SK-MEL-5 (cell line): ENCODE data around the gene HMBS. TPM values are rescaled to one million over a fixed set of nuclear protein-coding genes. Genes with fewer than 3 reads are reported as not detected.
"Not testable (repeated sequence)": the region's sequence is repeated elsewhere in the genome, so short reads cannot be mapped to it uniquely, and the experiment has no call there.

Experiments used
- DNase-seq: peaks from one replicate; pipeline ENCODE4 v3.0.0-alpha.2; 2016; ENCODE audit warnings: low read depth, low spot score
- in situ Hi-C: cut with HindIII; loops from 2 replicates; pipeline ENCODE4 v1.10.0; 2016; ENCODE audit warnings: low sequenced_read_pairs, high pct_unique_total_duplicates, low pct_unique_long_range_greater_than_20kb
- polyA plus RNA-seq, 2 experiments: library from polyadenylated mRNA; depleted of rRNA; stranded (reverse); fragments of >200 nt; gene quantifications; 2 replicates each; pipeline ENCODE4 v1.2.3, GENCODE V29; 2015
- total RNA-seq: library from RNA; depleted of rRNA; stranded (reverse); fragments of >200 nt; shearing (Covaris generic); gene quantifications from 2 replicates; pipeline ENCODE4 v1.2.3, GENCODE V29; 2014; rRNA removed

Gene HMBS
- total RNA-seq = 4.5 and 6.7 TPM in 2 replicates
- 66.3 and 71.3 TPM in 2 replicates for polyA plus RNA-seq (2015; cell fraction: cytosol; rRNA removed)
- 115 and 118 TPM in 2 replicates for polyA plus RNA-seq (2015; cell fraction: nucleus; rRNA removed)

DNA sequence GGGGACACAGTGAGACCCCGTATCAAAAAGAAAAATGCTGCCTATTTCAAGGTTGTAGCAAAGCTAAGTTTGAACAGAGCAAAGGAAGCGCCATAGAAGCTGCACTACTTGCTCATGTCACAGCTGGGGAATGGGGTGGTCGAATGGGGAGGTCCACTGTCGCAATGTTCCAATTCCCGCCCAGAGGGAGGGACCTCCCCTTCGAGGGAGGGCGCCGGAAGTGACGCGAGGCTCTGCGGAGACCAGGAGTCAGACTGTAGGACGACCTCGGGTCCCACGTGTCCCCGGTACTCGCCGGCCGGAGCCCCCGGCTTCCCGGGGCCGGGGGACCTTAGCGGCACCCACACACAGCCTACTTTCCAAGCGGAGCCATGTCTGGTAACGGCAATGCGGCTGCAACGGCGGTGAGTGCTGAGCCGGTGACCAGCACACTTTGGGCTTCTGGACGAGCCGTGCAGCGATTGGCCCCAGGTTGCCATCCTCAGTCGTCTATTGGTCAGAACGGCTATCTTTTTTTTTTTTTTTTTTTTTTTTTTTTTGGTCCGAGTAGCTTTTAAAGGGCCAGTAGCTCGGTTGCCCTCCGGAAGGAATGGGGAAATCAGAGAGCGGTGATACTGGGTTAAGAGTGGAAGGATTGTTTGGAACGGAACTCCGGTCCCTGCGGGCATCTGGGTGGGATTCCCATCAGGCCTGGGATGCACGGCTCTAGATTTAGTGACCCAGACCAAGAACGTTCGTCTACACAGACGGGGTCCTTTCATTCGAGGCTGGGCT is at the start of gene HMBS:
HMBS (plus strand) TSS at position 219 of the 774 bp plus-strand sequence; CDS start at position 372, 153 bp downstream.
- in situ Hi-C loops = no loop called here
- DNase-seq = peak; percentile 90

DNA sequence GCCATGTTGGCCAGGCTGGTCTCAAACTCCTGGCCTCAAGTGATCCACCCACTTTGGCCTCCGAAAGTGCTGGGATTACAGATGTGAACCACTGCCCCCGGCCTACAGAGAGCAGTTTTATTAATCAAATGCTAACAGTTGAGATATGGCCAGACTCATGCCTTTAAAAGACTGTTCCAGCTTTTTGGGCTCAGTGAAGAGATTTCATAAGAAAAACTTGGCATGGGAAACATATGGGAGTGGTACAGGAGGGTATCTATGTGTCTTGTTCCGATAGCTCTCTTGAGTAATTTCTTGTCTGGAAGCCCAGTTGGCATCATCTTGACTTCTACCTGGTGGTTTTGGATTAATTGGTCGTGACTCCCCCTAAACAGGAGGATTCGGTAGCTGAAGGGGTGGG is 45.8 kb upstream of the HMBS start:
- no peak for DNase-seq
- in situ Hi-C loops = no loop called here

DNA sequence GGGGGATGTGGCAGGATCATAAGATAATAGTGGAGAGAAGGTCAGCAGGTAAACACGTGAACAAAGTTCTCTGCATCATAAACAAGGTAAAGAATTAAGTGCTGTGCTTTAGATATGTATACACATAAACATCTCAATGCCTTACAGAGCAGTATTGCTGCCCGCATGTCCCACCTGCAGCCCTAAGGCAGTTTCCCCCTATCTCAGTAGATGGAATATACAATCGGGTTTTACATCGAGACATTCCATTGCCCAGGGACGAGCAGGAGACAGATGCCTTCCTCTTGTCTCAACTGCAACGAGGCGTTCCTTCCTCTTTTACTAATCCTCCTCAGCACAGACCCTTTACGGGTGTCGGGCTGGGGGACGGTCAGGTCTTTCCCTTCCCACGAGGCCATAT is 45.2 kb upstream of the HMBS start:
- DNase-seq, in situ Hi-C loops: not testable (repeated sequence)

DNA sequence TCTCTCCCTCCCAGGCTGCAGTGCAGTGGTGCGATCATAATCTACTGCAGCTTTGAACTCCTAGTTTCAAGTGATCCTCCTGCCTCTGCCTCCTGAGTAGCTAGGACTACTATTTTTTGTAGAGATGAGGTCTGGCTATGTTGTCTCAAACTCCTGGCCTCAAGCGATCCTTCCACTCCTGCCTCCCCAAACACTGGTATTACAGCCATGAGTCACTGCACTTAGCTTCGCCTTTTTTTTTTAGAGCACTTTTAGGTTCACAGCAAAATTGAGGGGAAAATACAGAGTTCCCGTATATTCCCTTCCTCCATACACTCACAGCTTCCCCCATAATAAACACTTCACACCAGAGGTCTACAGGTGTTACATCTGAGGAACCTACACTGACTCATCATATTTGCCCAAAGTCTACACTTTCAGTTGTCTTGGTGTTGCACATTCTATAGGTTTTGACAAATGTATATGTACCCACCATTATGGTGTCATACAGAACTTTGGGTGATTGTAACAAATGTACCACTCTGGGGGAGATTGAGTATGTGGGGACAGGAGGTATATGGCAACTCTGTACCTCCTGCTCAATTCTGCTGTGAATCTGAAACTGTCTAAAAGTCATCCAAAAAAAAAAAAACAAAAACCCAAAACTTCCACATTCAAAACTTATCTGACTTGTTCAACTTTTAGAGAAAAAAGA is 42.7 kb upstream of the HMBS start:
- in situ Hi-C loops = no loop called here
- DNase-seq = no peak

DNA sequence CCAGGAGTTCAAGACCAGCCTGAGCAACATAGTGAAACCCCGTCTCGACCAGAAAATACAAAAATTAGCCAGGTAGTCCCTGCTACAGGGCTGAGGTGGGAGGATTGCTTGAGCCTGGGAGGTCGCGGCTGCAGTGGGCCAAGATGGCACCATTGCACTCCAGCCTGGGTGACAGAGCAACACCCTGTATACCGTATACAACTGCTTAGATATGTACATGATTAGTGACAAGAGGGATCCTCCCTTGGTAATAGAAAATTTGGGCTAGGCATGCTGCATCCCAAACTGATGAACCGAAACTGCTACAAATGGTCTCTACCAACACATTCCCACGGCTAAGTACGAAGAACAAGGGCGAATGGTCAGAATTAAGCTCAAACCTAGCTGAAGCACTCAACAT is 41.8 kb upstream of the HMBS start:
- in situ Hi-C loops = no loop called here
- DNase-seq = no peak

DNA sequence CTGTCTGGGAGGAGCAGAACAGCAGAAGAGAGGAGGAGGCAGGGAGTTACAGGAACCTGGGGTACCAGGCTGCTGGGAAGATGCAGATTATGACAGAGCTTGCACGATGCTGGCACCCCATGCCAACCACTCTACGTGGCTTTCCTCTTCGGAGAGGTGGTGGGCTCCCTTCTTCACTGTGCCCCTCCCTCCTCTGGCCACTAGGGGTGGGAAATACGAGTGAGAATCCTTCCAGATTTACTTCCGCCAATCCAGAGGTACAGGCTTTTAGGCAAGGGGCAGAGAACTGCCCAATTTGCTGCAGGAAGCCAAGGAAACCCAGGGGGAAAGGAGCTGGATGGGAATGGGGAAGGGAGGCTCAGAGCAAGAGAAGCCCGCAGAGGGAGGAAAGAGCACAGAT is 40.0 kb upstream of the HMBS start:
- DNase-seq = no peak
- in situ Hi-C loops = no loop called here

DNA sequence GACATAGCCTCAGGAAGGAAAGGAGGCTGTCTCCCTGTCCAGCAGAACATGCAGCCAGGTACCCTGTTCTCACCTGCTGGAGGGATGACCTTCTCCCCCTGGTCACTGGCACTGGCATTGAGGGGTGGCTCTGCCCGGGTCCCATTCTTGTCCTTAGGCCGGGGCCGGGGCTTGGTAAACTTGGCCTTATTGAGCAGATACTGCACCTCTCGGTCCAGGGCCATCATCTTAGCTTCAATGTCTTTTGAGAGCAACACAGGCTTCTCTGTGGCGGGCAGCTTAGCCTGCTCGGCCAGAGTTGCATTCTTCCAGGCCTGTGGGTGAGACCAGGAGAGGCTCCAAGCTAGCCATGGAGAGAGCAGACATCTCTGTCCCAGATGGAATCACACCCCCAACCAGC is 38.2 kb upstream of the HMBS start:
- in situ Hi-C loops = no loop called here
- DNase-seq = no peak

DNA sequence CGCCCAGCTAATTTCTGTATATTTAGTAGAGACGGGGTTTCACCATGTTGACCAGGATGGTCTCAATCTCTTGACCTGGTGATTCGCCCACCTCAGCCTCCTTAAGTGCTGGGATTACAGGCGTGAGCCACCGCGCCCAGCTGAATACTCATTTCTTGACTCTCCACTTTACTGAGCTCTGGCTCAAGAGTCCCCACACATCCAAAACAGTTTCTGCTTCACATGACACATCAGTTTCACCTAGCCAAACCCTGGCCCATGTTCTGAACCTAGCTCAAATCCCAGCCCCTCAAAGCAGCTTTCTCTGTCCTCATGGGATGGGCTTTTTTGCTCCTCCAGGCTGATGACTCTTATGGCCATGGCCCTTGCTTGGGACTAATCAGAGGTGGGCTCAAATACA is 37.5 kb upstream of the HMBS start:
- in situ Hi-C loops = no loop called here

DNA sequence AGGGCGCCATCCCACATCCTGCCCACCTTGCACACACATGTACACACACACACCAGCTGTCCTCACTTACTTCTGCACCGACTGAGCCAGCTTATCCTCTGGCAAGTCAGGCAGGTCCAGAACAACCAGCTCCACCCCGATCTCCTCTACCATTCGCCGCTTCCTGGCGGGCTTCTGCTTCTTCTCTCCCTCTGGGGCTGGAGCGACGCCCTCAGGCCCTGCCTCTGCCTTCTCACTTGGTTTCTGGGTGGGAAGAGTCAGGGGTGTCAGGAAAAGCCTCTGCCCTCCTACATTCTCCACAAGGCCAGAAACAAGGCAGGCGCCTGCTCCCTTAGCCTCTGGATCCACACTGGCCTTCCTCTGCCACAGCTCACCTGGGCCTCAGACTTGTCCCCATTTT is 36.0 kb upstream of the HMBS start:
- in situ Hi-C loops = no loop called here
- no peak for DNase-seq

More for the DNA sequence above, 37.5 kb upstream of the HMBS start:
- DNase-seq = no peak

DNA sequence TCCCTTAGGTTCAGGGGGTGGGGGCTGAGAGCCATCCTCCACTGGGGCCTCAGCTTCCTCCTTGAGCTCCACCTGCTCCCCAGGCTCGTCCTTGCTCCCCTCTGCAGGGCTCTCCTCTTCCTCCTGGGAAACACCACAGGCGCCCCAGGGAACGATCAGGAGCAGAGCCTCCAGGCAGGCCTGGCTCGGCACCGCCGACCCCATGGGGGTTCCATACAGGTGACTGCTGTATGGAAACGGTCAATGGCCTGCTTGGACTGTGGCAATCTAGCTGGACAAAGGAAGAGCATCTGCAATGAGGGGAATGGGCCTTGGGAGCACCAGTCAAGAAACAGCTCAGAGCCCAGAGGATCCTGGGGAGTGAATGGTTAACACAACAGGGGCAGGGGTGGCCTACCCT is 35.6 kb upstream of the HMBS start:
- in situ Hi-C loops = no loop called here
- no peak for DNase-seq

DNA sequence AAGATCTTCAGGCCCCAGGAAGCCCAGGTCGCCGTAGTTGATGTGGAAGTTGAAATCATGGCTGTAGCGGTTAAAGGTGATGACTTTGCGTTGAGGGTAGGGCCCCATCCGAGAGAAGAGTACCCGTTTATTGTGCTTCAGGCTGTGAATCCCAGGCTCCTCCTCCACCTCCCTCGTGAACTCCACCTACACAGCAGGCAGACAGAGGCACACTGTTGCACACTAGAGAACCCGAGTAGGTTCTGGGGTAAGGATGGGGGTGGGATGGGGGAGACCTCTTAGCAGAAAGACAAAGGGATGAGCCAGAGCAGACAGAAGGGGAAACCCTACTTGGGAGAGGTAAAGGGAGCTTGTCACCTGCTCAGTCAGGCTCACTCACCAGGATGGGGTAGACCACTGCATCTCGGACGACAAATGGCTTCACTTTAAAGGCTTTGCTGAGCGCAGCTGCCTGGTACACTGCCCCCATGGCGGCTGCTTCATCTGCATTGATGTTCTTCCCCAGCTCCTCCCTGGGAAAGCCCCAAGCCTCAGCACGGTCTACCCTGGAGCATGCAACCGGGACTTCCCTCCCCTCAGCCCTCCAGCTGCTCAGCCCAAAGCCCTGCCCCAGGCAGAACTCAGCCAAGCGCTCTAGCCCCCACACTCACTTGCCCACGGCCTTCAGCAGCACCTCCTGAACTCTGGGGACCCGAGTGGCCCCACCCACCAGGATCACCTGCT is 33.1 kb upstream of the HMBS start:
- no peak for DNase-seq
- in situ Hi-C loops = no loop called here

DNA sequence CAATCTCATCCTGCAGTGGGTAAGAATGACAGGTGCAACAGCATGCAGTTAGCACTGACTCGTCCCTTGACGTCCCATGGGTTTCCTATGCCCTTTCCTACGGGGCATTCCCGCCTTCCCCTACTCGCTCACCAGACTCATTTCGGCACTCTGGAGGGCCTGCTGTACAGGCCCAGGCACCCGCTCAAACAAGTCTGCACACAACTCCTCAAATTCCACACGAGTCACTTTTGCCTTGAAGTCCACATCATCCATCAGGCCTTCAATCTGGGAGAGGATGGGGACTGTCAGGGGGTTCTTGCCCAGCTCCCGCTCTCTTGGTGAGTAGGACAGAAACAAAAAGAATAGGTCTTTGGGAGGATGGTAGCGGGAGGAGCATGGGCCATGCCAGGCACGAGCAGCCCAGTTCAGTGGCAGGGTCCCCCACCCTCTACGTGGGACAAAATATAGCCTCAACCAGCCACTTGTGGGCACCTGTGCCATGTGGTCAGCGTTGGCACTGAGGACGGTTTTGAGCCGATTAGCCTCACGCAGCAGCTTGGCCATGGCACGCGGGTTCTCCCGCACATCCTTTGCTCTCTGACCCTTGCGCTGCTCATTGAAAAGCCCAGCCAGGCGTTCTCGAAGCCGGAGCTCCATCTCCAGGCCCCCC is 32.4 kb upstream of the HMBS start:
- in situ Hi-C loops = no loop called here

DNA sequence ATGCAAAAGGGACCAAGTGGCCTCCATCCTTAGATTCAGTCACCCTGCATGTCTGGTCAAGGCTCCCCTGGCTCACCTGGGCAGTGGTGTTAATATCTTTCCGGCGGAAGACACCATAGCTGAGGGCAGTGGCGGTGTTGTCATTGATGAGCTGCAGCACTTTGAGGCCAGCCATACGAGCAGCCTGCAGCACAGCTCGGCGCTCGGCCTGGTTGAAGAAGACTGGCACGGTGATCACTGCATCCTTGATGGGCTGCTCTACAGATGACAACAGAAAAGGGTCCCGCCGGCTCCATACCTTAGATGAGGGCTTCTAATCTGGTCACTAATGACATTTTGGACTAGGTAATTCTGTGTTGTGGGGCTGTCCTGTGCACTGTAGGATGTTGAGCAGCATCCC is 30.3 kb upstream of the HMBS start:
- in situ Hi-C loops = no loop called here

More for the DNA sequence above, 32.4 kb upstream of the HMBS start:
- DNase-seq = no peak

DNA sequence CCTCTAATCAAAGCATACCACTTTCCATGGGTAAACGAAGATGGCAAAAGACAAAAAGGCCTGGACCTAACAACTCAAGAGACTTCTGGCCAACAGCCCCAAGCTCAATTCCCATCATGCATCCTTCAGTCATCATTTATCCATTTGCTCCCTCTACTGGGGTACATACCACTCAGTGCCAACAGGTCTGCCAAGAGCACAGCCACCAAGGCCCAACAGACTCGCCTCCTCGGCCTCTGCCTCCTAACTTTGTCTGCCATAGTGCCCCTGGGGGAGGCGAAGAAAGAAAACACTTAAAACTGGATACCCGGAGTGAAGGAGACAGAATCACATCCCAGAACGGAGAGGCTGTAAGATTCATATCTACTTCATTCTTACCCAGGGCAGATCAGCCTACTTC is 28.8 kb upstream of the HMBS start:
- peak; percentile 61 for DNase-seq
- in situ Hi-C loops = no loop called here

More for the DNA sequence above, 30.3 kb upstream of the HMBS start:
- no peak for DNase-seq

DNA sequence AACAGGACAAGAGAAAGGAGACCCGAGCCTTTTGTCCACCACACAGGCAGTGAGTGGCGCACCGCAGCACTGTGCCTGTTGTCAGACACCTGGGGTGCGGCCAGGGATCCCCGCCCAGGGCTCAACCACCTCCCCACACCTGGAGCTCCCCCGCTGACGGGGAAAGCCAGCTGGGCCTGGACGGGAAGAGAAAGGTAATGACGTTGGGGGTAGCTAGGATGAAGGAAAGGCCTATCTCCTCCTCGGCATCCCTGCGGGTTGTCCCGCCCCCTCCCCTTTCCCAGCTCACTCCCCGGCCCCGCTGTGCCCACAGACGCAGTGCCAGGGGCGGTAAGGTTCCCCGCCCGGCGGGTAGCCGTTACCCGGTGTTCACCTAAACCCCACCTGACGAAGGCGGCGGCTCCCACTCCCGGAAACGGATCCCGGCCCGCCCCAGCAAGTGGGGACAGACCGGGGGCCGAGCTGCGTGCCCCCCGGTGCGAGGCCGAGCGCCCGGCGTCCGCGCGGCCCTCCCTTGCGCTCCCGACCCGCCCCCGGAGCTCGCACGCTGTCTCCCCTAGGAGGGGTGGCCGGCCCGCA is 28.2 kb upstream of the HMBS start:
- in situ Hi-C loops = no loop called here
- DNase-seq = no peak

DNA sequence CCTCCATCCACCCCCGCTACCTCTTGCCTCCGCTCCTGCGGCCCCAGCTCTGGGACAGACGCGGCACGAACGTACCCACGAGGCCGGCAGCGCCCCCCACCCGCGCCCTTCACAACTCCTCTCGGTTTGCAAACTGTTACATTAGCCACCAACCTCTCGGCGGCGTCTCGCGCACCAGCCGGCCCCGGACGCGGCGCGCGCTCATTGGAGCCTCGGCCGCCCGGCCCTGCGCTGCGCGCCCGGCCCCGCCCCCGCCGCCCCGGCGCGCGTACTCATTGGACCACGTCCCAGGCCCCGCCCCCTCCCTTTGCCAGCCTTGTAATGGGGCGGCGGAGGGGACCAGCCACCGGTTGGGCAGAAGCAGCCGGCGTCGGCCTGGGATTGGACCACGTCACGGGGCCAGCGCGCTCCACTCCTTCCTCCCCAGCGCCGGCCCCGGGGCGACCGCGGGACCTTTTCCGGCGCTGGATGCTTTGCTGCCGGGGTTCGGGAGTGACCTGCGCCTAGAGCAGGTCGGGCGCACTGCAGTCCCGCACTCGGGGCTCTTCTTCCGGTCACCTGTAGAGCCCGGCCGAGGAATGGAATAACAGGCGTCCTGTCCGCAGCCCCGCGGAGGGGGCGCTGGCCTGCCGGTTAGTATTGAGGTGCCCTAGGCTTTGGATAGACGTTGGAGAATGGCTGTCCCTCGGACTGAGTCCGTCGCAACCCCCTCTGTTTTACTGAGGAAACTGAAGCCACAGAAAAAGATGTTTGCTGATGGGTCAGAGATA is 27.5 kb upstream of the HMBS start, which contains the start of gene HYOU1:
HYOU1 (minus strand) TSS at position 206 of the 770 bp plus-strand sequence. CDS start 1,045 bp downstream, outside the sequence.
- in situ Hi-C loops = no loop called here
- DNase-seq = peak; percentile 92

DNA sequence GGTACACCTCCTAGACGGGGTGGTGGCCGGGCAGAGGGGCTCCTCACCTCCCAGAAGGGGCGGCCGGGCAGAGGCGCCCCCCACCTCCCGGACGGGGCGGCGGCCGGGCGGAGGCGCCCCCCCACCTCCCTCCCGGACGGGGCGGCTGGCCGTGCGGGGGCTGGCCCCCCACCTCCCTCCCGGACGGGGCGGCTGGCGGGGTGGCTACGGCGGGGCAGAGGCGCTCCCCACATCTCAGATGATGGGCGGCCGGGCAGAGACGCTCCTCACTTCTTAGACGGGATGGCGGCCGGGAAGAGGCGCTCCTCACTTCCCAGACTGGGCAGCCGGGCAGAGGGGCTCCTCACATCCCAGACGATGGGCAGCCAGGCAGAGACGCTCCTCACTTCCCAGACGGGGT is 25.6 kb upstream of the HMBS start:
- in situ Hi-C loops, DNase-seq: not testable (repeated sequence)
